ENCODE data around the gene AP1M2.

DNA sequence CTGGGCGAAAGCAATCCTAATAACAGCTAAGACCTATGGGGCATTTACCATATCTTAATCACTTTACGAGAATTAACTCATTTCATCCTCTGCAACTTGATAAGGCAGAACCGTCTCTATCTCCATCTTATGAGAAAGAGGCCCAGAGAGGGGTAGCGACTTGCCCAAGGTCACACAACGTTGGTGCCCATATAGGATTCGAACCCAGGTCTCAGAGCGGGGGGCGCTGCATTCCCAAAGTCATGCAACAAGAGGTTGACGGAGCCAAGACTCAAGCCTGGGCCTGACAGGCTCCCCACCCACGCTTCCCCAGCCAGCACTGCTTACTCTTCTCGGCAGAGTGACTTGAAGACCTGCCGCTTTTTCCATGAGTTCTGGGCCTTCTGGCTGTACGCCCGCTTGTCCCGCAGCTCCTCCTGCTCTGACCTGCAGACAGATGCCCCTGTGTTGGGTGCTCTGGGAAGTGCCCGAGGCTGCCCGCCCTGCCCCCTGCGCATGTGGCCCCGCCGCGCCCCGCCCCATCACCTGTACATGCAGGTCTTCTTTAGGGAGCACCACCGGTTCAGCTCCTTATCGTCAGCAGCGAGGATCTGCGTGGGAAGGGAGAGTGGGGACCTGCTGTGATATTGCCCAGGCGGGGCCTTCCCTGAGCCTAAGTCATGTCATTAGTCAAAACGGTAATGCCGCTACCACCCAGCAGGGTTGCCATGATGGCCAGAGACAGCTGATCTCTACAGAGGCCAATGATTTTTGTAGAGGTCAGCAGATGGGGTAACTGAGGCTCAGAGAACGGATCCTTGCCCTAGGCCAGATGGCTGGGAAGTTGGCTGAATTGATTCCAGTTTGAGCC lies 32.1 kb downstream of the AP1M2 start:
- TF ChIP-seq NPAS2 (CRISPR knock-in tag; IDR thresholded peaks at IDR 0.05; ENCODE audit: borderline replicate concordance) (no peak), SMC3 (IDR thresholded peaks at IDR 0.05) (no peak), RAD21 (conservative IDR thresholded peaks at IDR 0.05 in 1 of 2, IDR thresholded peaks at IDR 0.05 in 1 of 2) (no peak)
- TF ChIP-seq, protein P1, sequence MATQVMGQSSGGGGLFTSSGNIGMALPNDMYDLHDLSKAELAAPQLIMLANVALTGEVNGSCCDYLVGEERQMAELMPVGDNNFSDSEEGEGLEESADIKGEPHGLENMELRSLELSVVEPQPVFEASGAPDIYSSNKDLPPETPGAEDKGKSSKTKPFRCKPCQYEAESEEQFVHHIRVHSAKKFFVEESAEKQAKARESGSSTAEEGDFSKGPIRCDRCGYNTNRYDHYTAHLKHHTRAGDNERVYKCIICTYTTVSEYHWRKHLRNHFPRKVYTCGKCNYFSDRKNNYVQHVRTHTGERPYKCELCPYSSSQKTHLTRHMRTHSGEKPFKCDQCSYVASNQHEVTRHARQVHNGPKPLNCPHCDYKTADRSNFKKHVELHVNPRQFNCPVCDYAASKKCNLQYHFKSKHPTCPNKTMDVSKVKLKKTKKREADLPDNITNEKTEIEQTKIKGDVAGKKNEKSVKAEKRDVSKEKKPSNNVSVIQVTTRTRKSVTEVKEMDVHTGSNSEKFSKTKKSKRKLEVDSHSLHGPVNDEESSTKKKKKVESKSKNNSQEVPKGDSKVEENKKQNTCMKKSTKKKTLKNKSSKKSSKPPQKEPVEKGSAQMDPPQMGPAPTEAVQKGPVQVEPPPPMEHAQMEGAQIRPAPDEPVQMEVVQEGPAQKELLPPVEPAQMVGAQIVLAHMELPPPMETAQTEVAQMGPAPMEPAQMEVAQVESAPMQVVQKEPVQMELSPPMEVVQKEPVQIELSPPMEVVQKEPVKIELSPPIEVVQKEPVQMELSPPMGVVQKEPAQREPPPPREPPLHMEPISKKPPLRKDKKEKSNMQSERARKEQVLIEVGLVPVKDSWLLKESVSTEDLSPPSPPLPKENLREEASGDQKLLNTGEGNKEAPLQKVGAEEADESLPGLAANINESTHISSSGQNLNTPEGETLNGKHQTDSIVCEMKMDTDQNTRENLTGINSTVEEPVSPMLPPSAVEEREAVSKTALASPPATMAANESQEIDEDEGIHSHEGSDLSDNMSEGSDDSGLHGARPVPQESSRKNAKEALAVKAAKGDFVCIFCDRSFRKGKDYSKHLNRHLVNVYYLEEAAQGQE (IDR thresholded peaks at IDR 0.05), result no peak
- TF ChIP-seq, protein P2, sequence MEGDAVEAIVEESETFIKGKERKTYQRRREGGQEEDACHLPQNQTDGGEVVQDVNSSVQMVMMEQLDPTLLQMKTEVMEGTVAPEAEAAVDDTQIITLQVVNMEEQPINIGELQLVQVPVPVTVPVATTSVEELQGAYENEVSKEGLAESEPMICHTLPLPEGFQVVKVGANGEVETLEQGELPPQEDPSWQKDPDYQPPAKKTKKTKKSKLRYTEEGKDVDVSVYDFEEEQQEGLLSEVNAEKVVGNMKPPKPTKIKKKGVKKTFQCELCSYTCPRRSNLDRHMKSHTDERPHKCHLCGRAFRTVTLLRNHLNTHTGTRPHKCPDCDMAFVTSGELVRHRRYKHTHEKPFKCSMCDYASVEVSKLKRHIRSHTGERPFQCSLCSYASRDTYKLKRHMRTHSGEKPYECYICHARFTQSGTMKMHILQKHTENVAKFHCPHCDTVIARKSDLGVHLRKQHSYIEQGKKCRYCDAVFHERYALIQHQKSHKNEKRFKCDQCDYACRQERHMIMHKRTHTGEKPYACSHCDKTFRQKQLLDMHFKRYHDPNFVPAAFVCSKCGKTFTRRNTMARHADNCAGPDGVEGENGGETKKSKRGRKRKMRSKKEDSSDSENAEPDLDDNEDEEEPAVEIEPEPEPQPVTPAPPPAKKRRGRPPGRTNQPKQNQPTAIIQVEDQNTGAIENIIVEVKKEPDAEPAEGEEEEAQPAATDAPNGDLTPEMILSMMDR (IDR thresholded peaks at IDR 0.05), result no peak
